Measurements from ENCODE around the gene FEZ2. TPM values are rescaled to one million over a fixed set of nuclear protein-coding genes. Genes with fewer than 3 reads are reported as not detected.
A peak's percentile ranks its signal among the peaks of the same experiment; 100 is the strongest.

FEZ2 gene, protein sequence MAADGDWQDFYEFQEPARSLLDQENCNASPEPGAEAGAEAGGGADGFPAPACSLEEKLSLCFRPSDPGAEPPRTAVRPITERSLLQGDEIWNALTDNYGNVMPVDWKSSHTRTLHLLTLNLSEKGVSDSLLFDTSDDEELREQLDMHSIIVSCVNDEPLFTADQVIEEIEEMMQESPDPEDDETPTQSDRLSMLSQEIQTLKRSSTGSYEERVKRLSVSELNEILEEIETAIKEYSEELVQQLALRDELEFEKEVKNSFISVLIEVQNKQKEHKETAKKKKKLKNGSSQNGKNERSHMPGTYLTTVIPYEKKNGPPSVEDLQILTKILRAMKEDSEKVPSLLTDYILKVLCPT
- total RNA-seq (2022) (46.7 and 47.6 TPM in 2 replicates), Bru-seq, nascent RNA (percentile 89 among the genes with signal in this experiment), BruChase-seq, experiment 1, labeled RNA remaining after a 6-hour chase (percentile 75 among the genes with signal in this experiment), BruChase-seq, experiment 2, labeled RNA remaining after a 2-hour chase (percentile 77 among the genes with signal in this experiment)
- long read RNA-seq, partial matches to known transcripts = 2 of 20 reads
- long read RNA-seq, other reads (novel, unspliced or antisense) = 16 of 20 reads

DNA sequence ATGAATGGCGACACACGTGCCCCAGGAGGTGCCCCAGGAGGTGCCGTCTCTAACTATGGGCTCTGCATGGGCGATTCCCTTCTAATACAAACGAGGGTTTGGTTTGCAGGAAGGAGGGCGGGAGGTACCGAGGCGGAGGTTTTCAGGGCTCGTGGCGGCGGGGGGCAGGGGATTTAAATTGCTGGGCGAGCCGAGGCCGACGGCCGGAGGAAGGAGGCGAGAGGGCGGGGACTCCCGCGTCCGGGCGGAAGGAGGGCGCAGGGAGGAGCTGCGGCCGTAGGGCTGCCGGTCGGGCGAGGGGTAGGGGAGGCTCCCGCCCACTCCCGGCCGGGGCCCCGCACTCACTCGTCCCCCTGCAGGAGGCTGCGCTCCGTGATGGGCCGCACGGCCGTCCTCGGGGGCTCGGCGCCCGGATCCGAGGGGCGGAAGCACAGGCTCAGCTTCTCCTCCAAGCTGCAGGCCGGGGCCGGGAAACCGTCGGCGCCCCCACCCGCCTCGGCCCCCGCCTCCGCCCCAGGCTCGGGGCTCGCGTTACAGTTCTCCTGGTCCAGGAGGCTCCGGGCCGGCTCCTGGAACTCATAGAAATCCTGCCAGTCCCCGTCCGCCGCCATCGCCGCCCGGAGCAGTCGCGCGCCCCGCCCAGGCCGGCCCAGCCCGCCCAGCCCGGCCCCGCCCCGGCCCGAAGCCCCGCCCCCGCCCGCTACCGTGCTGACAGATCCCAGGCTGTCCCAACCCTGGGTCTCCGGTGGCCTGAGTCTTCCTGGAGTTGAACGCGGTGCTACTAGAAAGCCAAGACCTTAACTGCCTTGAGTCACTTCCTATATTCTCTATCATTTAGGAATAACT is at the start of gene FEZ2:
FEZ2 (minus strand) TSS at position 637 of the 846 bp plus-strand sequence; CDS start at position 611, 26 bp downstream.
- H3K27ac Mint-ChIP-seq (ENCODE audit: unreplicated experiment) = peak within 1 kb of the TSS; percentile 61
- H3K36me3 Mint-ChIP-seq (ENCODE audit: insufficient read depth, unreplicated experiment) = peaks cover 14% of the 10 kb centered on the region
- peak within 1 kb of the TSS; percentile 82 for H3K4me3 Mint-ChIP-seq (ENCODE audit: low read depth, unreplicated experiment)
- no peaks in the 10 kb centered on the region for H3K27me3 Mint-ChIP-seq (ENCODE audit: unreplicated experiment)
- TF ChIP-seq, protein P1, sequence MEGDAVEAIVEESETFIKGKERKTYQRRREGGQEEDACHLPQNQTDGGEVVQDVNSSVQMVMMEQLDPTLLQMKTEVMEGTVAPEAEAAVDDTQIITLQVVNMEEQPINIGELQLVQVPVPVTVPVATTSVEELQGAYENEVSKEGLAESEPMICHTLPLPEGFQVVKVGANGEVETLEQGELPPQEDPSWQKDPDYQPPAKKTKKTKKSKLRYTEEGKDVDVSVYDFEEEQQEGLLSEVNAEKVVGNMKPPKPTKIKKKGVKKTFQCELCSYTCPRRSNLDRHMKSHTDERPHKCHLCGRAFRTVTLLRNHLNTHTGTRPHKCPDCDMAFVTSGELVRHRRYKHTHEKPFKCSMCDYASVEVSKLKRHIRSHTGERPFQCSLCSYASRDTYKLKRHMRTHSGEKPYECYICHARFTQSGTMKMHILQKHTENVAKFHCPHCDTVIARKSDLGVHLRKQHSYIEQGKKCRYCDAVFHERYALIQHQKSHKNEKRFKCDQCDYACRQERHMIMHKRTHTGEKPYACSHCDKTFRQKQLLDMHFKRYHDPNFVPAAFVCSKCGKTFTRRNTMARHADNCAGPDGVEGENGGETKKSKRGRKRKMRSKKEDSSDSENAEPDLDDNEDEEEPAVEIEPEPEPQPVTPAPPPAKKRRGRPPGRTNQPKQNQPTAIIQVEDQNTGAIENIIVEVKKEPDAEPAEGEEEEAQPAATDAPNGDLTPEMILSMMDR (IDR thresholded peaks at IDR 0.05; ENCODE audit: unreplicated experiment) = no peak
- CTCF ChIA-PET = interaction anchor here (0.7 to 1.2 kb wide), 2 partner anchors 12 to 62 kb away, joined by 3 to 4 read pairs; no protein-coding TSS in a partner anchor
- peaks cover 25% of the 10 kb centered on the region for H3K4me1 Mint-ChIP-seq (ENCODE audit: low read depth, unreplicated experiment)
- intact Hi-C loops (cut with micrococcal nuclease; ENCODE audit: unreplicated experiment) = no loop called here
- peaks cover 4% of the 10 kb centered on the region for H3K9me3 Mint-ChIP-seq (ENCODE audit: low read depth, unreplicated experiment)
- DNase-seq = peak; percentile 88
- BruUV-seq (replicated peaks) = no TSS peak

DNA sequence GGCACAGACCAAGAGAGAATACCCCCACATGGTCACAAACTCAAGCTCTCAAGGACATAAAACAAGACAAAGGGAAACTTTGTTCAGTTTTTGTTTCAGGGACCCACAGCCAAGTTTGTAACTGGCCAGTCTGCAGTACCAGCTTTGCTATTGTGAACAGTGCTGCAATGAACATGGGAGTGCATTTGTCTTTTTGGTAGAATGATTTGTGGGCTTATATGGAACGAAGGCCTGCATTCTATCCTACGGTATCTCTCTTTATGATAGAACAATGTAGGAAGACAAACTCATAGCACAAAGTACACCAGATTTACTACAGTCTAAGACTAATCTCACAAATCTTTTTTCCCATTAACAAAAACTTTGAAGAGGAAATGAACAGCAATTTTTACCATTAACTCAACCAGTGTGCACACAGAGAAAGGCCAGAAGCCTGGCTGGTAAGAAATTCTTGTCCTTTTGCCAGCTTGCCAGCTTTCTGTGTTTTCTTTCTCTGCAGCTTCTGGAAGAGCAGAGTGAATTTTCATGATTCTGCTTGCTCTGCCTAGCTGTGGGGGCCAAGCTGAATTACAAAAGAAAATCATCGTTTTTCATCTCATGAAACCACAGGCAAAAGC is 37.1 kb upstream of the FEZ2 start:
- H3K9me3 Mint-ChIP-seq (ENCODE audit: low read depth, unreplicated experiment) = peaks cover 4% of the 10 kb centered on the region
- CTCF ChIA-PET = no interaction called here
- H3K4me3 Mint-ChIP-seq (ENCODE audit: low read depth, unreplicated experiment) = no peak overlapping the region
- TF ChIP-seq, protein P1 (IDR thresholded peaks at IDR 0.05; ENCODE audit: unreplicated experiment) = no peak
- BruUV-seq (replicated peaks) = no TSS peak
- no peaks in the 10 kb centered on the region for H3K27me3 Mint-ChIP-seq (ENCODE audit: unreplicated experiment)
- intact Hi-C loops (cut with micrococcal nuclease; ENCODE audit: unreplicated experiment) = no loop called here
- no peaks in the 10 kb centered on the region for H3K36me3 Mint-ChIP-seq (ENCODE audit: insufficient read depth, unreplicated experiment)
- peaks cover 14% of the 10 kb centered on the region for H3K4me1 Mint-ChIP-seq (ENCODE audit: low read depth, unreplicated experiment)
- no peak overlapping the region for H3K27ac Mint-ChIP-seq (ENCODE audit: unreplicated experiment)
- DNase-seq = no peak

DNA sequence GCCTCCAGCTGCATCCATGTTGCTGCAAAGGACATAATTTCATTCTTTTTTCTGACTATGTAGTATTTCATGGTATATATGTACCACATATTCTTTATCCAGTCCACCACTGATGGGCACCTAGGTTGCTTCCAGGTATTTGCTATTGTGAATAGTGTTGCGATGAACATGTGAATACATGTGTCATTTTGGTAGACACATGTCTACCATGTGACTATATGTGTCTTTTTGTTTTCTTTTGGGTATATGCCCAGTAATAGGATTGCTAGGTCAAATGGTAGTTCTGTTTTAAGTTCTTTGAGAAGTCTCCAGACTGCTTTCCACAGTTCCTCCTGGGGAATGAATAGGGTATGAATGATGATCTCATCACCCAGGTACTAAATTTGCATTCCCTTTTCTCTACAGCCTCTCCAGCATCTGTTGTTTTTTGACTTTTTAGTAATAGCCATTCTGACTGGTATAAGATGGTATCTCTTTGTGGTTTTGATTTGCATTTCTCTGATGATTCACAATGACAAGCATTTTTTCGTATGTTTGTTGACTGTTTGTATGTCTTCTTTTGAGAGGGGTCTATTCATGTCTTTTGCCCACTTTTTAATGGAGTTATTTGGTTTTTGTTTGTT is 35.6 kb upstream of the FEZ2 start:
- Mint-ChIP-seq H3K27ac (ENCODE audit: unreplicated experiment) (no peak overlapping the region), H3K27me3 (ENCODE audit: unreplicated experiment) (no peaks in the 10 kb centered on the region), H3K9me3 (ENCODE audit: low read depth, unreplicated experiment) (peaks cover 4% of the 10 kb centered on the region), H3K4me3 (ENCODE audit: low read depth, unreplicated experiment) (no peak overlapping the region), H3K36me3 (ENCODE audit: insufficient read depth, unreplicated experiment) (no peaks in the 10 kb centered on the region), H3K4me1 (ENCODE audit: low read depth, unreplicated experiment) (peaks cover 5% of the 10 kb centered on the region)
- CTCF ChIA-PET = interaction anchor here (0.6 kb wide), 1 partner anchor 20 kb away, joined by 3 read pairs; no protein-coding TSS in a partner anchor
- no peak for DNase-seq
- TF ChIP-seq, protein P1 (IDR thresholded peaks at IDR 0.05; ENCODE audit: unreplicated experiment) = no peak
- intact Hi-C loops (cut with micrococcal nuclease; ENCODE audit: unreplicated experiment) = no loop called here
- BruUV-seq (replicated peaks) = no TSS peak

DNA sequence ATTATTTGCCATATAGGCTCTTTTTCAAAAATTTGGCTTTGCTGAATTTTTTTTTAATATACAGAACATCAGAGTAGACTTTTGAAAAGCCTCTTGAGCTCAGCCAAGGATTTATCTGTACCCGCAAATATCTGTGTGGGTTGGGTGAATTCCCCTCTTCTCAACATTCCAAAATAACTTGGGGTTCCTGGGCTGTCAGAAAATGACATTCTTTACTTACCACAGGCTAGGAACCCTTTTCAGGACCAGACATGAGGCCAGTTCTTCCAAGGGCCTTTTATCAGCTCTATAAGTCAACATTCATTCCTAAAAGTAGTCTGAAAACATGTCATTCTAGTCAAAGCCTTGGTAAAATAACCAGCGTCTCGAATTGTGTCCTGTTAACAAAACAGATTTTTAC is 28.8 kb upstream of the FEZ2 start:
- CTCF ChIA-PET = no interaction called here
- Mint-ChIP-seq H3K27ac (ENCODE audit: unreplicated experiment) (no peak overlapping the region), H3K36me3 (ENCODE audit: insufficient read depth, unreplicated experiment) (no peaks in the 10 kb centered on the region), H3K4me3 (ENCODE audit: low read depth, unreplicated experiment) (no peak overlapping the region), H3K27me3 (ENCODE audit: unreplicated experiment) (no peaks in the 10 kb centered on the region), H3K4me1 (ENCODE audit: low read depth, unreplicated experiment) (no peaks in the 10 kb centered on the region), H3K9me3 (ENCODE audit: low read depth, unreplicated experiment) (peaks cover 2% of the 10 kb centered on the region)
- intact Hi-C loops (cut with micrococcal nuclease; ENCODE audit: unreplicated experiment) = no loop called here
- TF ChIP-seq, protein P1 (IDR thresholded peaks at IDR 0.05; ENCODE audit: unreplicated experiment) = no peak
- no peak for DNase-seq
- no TSS peak for BruUV-seq (replicated peaks)
